GM21786 (cell line): ENCODE results near the gene SLC38A3.

Experiments
- ATAC-seq: cut with Tn5 transposase; IDR thresholded peaks from one replicate; pipeline ENCODE4 v1.9.1; 2021; ENCODE audit not compliant: unreplicated experiment

Gene SLC38A3

DNA sequence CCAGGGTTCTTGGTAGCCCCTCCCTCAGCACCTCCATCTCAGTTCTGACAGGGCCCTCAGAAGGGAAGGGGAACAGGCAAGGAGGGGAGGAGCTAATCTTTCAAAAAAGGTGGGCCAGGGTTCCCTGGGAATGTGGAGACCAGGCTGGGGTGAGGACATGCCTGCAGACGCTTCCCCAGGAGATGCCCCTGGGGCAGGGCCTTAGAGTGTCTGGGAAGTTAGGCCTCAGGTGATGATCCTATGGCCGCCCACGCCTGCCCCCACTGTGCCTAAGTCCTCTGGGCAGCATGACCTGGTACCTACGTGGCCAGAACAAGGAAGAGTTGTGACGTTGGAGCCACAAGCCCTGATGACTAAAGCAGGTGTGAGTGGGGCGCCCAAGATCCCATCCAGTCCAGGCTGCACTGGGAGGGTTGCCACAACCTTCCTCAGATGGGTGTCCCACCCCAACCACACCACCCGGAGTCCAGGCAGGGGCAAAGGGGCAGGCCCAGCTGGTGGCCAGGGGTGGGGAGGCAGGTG, 60.0 kb downstream of the SLC38A3 start:
- ATAC-seq: no peak

DNA sequence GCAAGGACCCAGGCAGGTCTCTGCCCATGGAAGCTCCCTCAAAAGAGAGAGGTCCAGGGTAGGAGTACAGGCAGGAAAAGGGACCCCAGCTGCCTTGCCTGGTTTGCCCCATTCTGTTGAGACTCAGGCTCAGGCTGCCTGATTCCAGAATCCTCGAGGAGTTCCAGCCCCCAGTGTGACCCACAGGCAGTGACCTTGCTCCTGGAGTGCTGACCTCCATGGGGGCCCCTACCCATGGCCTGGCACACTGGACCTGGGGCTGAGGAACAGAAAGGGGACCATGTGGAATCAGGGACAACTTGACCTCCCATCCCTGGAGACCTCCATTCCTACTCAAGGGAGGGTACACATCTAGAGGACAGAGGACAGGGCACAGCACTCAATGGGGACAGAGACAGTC, 60.5 kb downstream of the SLC38A3 start:
- no peak for ATAC-seq

- no peak for ATAC-seq
These were observed 60.9 kb downstream of the SLC38A3 start for GRCh38 chr3:50266017-50266416.

DNA sequence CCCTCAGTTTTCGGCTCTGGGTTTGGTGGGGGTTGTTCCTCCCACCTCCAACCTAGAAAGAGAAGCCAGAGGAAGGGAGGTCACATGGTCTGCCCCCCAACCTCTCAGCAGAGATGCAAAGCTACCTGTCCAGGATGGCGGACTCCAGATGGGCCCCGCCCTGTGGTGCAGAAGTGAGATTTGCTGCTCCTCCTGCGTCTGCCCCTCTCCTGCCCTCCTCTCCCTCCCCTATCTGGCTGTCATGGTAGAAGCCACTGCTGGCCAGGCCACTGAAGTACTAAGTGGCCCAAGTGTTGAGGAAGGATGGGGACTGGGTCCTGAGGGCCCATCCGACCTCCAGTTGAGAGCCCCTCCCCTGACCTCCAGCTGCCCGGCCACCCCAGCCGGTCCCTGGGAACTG, 61.8 kb downstream of the SLC38A3 start:
- ATAC-seq: no peak

GRCh38 chr3:50267280-50267913, 62.3 kb downstream of the SLC38A3 start:
- ATAC-seq: no peak

DNA sequence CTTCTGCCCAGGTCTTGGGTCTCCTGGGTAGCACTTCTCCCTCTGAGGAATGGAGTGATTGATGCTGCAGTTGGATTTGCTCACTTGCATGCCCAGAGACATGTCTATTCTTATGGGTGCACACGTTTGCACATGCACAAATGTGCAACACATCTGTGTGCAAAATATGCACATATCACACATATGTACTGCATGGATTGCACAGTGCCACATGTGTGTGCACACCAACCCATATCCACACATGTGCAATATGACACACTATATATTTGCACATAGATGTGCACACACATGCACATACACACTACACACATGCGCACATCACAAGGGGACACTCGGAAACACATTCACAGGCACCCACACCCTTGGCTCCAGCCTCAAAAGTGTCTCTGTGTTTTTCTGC, 63.2 kb downstream of the SLC38A3 start:
- ATAC-seq: no peak

GRCh38 chr3:50268703-50269451, 63.8 kb downstream of the SLC38A3 start, which contains the start of gene SEMA3B:
TSS of gene SEMA3B (plus strand) at chr3:50269147. CDS start at chr3:50269241, 94 bp downstream.
- no peak for ATAC-seq

DNA sequence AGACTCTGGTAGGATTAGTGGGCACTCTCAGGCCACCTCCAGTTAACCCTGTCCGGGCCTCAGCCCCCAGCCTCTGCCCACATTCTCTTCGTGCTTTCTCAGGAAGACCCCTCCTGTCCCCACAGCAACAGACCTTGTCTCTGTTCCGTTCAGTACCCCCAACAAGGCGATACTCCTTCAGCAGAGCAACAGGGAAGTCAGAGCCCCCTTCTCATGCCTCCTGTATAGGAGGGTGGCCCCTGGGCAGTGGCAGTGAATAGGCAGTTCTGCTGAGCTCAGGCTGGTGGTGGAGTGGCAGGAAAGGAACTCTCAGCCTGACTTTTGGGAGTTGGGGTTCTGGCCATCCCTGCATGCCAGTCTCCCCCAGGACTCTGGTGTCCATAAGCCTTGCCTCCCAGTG, 64.4 kb downstream of the SLC38A3 start:
- ATAC-seq: no peak

DNA sequence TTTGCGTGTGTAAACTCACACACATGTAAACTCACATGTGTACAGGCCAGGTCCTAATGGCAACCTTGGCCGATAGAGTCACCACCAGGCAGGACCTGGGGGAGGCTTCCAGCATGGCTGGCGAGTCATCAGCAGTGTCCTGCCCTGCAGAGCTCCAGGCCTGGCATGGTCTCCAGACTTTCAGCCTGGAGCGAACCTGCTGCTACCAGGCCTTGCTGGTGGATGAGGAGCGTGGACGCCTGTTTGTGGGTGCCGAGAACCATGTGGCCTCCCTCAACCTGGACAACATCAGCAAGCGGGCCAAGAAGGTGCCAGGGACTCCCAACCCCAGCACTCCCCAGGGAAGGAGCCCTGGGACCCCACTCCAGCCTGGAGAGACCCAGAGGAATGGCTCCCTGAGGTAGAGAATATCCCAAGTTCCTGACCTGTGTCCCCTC, 64.9 kb downstream of the SLC38A3 start:
- ATAC-seq: no peak

GRCh38 chr3:50270422-50271224, 65.6 kb downstream of the SLC38A3 start:
- ATAC-seq: no peak
